Nephron progenitor cell (in vitro differentiated cells): Measurements from ENCODE around the gene SSRP1.

ENCODE experiments used
- DNase-seq: peaks from one replicate; pipeline ENCODE4 v3.0.0; 2021
- H3K27ac Mint-ChIP-seq: 2 replicates; pipeline ENCODE4 v1.8.0; 2021; ENCODE audit warnings: mild to moderate bottlenecking, moderate library complexity, mixed read lengths
- H3K27me3 Mint-ChIP-seq: 2 replicates; pipeline ENCODE4 v1.8.0; 2021; ENCODE audit warnings: mild to moderate bottlenecking, low read depth, mixed read lengths; ENCODE audit not compliant: poor library complexity
- H3K36me3 Mint-ChIP-seq: 2 replicates; pipeline ENCODE4 v1.8.0; 2021; ENCODE audit warnings: low read depth, mixed read lengths
- H3K4me1 Mint-ChIP-seq: 2 replicates; pipeline ENCODE4 v1.8.0; 2021; ENCODE audit warnings: mixed read lengths
- H3K4me3 Mint-ChIP-seq: 2 replicates; pipeline ENCODE4 v1.8.0; 2021; ENCODE audit warnings: mild to moderate bottlenecking, moderate library complexity, mixed read lengths
- H3K9me3 Mint-ChIP-seq: 2 replicates; pipeline ENCODE4 v1.8.0; 2021; ENCODE audit warnings: mild to moderate bottlenecking, moderate library complexity, mixed read lengths
- CTCF ChIP-seq: fragments of 200-600 bp; sonication (generic); IDR thresholded peaks from 2 replicates; pipeline ENCODE4 v1.5.0; 2021; ENCODE audit warnings: antibody characterized with exemption

Gene SSRP1

GRCh38 chr11:57344826-57345225 is 9.1 kb upstream of the SSRP1 start:
- no peak for TF ChIP-seq CTCF
- peaks cover 92% of the 10 kb centered on the region for H3K4me1 Mint-ChIP-seq
- no peaks in the 10 kb centered on the region for H3K36me3 Mint-ChIP-seq
- H3K9me3 Mint-ChIP-seq: peaks cover 2% of the 10 kb centered on the region
- H3K4me3 Mint-ChIP-seq: no peak overlapping the region
- no peak for DNase-seq
- peaks cover under 1% of the 10 kb centered on the region for H3K27me3 Mint-ChIP-seq
- H3K27ac Mint-ChIP-seq: no peak overlapping the region

- Mint-ChIP-seq H3K4me3 (no peak overlapping the region), H3K36me3 (no peaks in the 10 kb centered on the region), H3K27me3 (no peaks in the 10 kb centered on the region), H3K9me3 (no peaks in the 10 kb centered on the region), H3K27ac (peak overlapping the region; percentile 76), H3K4me1 (peaks cover 92% of the 10 kb centered on the region)
- DNase-seq: no peak
- no peak for TF ChIP-seq CTCF
Measured at GRCh38 chr11:57343825-57344224, 8.1 kb upstream of the SSRP1 start.

GRCh38 chr11:57342702-57343101 is 7.0 kb upstream of the SSRP1 start:
- no peak for DNase-seq
- no peak overlapping the region for H3K4me3 Mint-ChIP-seq
- H3K4me1 Mint-ChIP-seq: peaks cover 92% of the 10 kb centered on the region
- TF ChIP-seq CTCF: no peak
- H3K27ac Mint-ChIP-seq: peak overlapping the region; percentile 66
- no peaks in the 10 kb centered on the region for H3K36me3 Mint-ChIP-seq
- H3K27me3 Mint-ChIP-seq: no peaks in the 10 kb centered on the region
- H3K9me3 Mint-ChIP-seq: no peaks in the 10 kb centered on the region

GRCh38 chr11:57341250-57341808 is 5.6 kb upstream of the SSRP1 start:
- Mint-ChIP-seq H3K36me3 (no peaks in the 10 kb centered on the region), H3K9me3 (no peaks in the 10 kb centered on the region), H3K4me3 (no peak overlapping the region), H3K27me3 (no peaks in the 10 kb centered on the region), H3K4me1 (peaks cover 90% of the 10 kb centered on the region), H3K27ac (no peak overlapping the region)
- no peak for DNase-seq
- no peak for TF ChIP-seq CTCF

GRCh38 chr11:57340039-57340615 is 4.4 kb upstream of the SSRP1 start:
- H3K27me3 Mint-ChIP-seq: no peaks in the 10 kb centered on the region
- peak; percentile 35 for TF ChIP-seq CTCF

GRCh38 chr11:57339328-57339727 is 3.6 kb upstream of the SSRP1 start:
- Mint-ChIP-seq H3K27ac (peak overlapping the region; percentile 13), H3K4me1 (peaks cover 91% of the 10 kb centered on the region), H3K27me3 (no peaks in the 10 kb centered on the region), H3K36me3 (peaks cover 1% of the 10 kb centered on the region), H3K4me3 (peak overlapping the region; percentile 57), H3K9me3 (no peaks in the 10 kb centered on the region)
- DNase-seq: no peak
- no peak for TF ChIP-seq CTCF

More at GRCh38 chr11:57340039-57340615, 4.4 kb upstream of the SSRP1 start:
- peak; percentile 81 for DNase-seq
- Mint-ChIP-seq H3K4me3 (peak overlapping the region; percentile 57), H3K27ac (peak overlapping the region; percentile 13), H3K36me3 (no peaks in the 10 kb centered on the region), H3K9me3 (no peaks in the 10 kb centered on the region), H3K4me1 (peaks cover 88% of the 10 kb centered on the region)
